ELR (cell line): ENCODE data around the gene TRDMT1.

Experiments
- DNase-seq: peaks from one replicate; pipeline ENCODE4 v3.0.0-alpha.2; 2015; ENCODE audit warnings: low read depth

The TRDMT1 gene

GRCh38 chr10:17231788-17232187, 30.3 kb upstream of the TRDMT1 start:
- DNase-seq: no peak

GRCh38 chr10:17229967-17230682, 28.7 kb upstream of the TRDMT1 start:
- peak; percentile 77 for DNase-seq

- DNase-seq: no peak
Observed at GRCh38 chr10:17229717-17229966, 28.2 kb upstream of the TRDMT1 start.

DNA sequence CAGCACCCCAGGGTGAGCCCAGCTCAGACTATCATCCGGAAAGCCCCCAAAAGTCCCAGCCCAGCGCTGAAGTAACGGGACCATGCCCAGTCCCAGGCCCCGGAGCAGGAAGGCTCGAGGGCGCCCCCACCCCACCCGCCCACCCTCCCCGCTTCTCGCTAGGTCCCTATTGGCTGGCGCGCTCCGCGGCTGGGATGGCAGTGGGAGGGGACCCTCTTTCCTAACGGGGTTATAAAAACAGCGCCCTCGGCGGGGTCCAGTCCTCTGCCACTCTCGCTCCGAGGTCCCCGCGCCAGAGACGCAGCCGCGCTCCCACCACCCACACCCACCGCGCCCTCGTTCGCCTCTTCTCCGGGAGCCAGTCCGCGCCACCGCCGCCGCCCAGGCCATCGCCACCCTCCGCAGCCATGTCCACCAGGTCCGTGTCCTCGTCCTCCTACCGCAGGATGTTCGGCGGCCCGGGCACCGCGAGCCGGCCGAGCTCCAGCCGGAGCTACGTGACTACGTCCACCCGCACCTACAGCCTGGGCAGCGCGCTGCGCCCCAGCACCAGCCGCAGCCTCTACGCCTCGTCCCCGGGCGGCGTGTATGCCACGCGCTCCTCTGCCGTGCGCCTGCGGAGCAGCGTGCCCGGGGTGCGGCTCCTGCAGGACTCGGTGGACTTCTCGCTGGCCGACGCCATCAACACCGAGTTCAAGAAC, 27.7 kb upstream of the TRDMT1 start:
- DNase-seq: peak; percentile 93

DNA sequence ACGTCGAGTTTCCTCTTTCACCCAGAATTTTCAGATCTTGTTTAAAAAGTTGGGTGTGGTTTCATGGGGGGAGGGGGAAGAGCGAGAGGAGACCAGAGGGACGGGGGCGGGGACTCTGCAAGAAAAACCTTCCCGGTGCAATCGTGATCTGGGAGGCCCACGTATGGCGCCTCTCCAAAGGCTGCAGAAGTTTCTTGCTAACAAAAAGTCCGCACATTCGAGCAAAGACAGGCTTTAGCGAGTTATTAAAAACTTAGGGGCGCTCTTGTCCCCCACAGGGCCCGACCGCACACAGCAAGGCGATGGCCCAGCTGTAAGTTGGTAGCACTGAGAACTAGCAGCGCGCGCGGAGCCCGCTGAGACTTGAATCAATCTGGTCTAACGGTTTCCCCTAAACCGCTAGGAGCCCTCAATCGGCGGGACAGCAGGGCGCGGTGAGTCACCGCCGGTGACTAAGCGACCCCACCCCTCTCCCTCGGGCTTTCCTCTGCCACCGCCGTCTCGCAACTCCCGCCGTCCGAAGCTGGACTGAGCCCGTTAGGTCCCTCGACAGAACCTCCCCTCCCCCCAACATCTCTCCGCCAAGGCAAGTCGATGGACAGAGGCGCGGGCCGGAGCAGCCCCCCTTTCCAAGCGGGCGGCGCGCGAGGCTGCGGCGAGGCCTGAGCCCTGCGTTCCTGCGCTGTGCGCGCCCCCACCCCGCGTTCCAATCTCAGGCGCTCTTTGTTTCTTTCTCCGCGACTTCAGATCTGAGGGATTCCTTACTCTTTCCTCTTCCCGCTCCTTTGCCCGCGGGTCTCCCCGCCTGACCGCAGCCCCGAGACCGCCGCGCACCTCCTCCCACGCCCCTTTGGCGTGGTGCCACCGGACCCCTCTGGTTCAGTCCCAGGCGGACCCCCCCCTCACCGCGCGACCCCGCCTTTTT, 26.9 kb upstream of the TRDMT1 start, which contains the start of gene VIM:
TSS of gene VIM (plus strand) at position 151 of the 925 bp plus-strand sequence. CDS start 1,182 bp downstream, outside the sequence.
- peak; percentile 99 for DNase-seq

GRCh38 chr10:17227367-17228090, 26.1 kb upstream of the TRDMT1 start:
- peak; percentile 72 for DNase-seq

DNA sequence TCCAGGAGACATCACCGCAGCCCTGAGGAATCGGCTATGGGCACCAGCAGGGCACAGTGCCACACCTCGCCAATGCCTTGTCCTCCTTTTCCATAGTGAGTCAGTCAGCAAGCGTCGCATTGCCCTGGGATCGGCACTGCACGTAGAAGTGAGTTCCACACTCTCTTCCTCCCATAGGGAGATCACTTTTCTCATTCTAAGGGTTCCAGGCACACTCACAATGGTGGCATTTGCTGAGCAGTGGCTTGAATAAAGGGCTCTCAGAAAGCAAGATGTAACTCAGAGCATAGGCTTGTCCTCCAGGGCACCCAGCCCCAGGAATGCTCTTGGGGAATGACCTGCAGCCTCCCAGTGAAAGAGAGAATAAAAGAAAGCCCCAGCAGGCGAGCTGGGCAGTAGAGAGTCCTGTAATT, 25.4 kb upstream of the TRDMT1 start:
- no peak for DNase-seq

DNA sequence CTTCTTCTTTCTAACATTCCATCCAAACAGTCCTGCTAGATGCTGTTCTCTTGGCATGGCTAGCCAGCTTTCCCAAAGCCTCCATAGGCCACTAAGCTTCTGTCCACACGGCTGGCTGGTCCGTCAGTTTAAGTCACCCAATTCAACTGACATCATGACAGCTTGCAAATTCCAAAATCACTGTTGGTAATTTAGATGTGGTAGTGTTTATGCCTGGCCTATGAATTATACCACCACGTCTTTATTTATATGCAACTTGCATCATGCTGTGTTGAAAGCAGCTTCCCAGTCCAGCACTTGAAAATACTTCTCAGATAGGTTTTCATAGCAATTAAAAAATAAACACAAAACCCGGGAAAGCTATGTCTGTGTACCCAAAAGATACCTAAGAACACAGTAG, 24.3 kb upstream of the TRDMT1 start:
- DNase-seq: no peak

DNA sequence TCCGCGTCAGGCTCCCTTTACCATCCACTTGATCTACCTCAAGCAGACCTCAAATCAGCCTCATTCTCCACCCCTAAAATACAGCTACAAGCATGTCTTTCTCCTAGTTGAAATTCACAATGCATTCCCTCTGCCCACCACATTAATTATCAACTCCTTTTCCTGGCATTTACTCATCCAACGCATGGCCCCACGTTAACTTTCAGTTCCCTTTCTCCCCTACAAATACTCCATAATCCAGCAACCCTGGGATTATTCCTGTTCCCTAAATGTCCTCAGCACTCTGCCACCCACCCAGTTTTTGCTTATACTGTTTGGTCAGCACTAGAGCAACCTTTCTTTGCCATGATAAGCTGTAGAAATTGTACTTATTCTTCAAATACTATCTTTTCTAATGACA, 20.9 kb upstream of the TRDMT1 start:
- DNase-seq: no peak

GRCh38 chr10:17220652-17221100, 19.2 kb upstream of the TRDMT1 start:
- DNase-seq: peak; percentile 23

DNA sequence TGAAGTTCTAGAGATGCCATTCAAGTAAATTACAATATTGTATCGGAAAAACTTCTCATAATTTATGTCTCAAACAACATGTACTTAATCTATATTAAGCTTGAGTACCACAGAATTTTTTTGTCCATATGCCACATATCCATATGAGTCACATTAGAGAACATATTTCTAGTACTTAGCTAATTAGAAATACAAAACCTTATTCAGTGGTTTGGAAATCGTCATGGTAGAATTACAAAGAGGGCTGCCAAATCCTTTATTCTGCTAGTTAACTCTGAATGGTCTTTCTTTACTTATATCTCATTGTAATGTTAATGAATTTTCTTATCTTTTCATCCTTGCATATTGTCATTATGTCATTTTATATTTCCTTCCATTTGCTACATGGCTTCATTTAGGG, 17.6 kb upstream of the TRDMT1 start:
- peak; percentile 78 for DNase-seq

DNA sequence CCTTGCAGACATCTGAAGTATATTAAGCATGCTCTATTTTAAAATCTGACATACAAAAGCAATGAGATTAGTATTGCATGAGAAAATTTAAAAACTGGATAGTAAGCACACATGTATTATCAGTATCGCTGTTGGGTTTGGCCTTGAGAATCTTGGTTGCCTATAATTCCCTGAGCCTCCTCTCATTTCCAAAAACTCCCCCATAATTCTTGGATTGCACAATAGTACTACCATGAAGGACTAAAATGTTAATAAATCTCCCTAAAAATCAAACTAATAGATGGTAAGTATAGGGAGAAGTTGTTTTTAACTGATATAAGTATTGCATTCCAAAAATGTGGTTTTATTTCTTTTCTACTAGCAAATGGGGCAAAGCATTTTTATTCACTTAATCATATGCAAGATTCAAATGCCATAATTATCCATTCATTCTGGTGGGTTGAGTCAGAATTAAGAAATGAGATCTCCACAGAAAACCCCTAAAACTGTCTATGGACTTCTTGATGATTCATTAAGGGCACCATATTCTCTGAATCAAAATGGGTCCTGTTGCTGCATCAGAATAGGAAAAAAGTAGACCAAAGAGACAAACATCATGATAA, 16.3 kb upstream of the TRDMT1 start:
- peak; percentile 96 for DNase-seq

DNA sequence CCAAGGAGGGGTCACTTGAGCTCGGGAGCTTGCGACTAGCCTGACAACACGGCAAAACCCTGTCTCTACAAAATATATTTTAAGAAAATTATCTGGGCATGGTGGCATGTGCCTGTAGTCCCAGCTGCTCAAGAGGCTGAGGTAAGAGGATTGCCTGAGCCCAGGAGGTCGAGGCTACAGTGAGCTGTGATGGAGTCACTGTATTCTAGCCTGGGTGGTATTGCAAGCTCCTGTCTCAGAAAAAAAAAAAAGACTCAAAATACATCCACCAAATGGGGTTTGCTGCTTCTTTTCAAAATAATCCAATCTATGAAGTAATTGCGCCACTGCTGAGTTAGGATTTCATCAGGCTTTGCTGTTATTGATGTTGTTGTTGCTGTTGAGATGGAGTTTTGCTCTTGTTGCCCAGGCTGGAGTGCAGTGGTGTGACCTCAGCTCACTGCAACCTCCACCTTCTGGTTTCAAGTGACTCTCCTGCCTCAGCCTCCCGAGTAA, 15.5 kb upstream of the TRDMT1 start:
- peak; percentile 33 for DNase-seq

DNA sequence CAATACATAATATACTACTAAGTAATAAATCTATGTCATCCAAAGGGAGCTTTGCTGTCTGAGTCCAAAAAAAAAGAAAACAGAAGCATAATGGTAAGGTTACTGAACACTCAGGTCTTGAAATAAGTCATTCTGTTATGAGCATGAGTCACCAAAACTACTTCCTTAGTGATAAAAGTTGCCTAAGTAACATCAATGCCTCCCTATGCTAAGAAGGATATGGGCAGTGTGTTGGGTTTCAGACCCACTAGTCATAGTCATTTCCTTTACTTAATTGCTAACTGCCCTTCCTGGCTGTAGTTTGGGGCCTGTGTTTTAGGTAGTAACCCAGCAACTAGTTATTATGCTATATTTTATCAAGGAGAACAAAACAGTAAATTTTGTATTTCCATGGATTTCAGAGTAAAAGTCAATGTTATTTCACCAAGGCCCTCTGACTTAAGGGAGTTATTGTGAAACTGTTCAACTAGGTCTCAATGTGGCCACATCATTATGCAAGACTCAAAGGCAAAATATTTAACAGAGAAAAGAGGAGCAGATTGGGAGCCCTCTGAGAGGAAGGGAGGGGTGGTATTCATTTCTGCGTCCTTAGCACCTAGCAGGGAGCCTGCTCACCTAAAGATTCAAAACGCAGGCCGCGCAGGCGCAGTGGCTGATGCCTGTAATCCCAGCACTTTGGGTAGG, 14.9 kb upstream of the TRDMT1 start:
- DNase-seq: peak; percentile 100

DNA sequence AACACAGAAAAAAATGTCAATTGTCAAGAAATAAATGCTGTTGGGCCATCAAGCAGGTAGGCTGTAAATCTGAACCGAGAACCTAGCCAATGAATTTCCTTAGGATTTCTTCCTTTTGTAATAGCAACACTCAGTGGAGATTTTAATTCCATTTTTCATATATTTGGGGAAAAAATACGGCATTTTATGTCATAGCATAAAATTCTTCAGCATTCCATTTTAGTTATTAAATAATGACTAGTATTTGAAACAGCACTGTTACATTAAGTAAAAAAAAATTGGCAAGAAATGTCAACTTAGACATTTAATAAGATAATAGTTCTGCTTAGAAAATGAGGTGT, 14.3 kb upstream of the TRDMT1 start:
- no peak for DNase-seq

- peak; percentile 97 for DNase-seq
Observed at GRCh38 chr10:17214971-17215781, 13.7 kb upstream of the TRDMT1 start.

GRCh38 chr10:17214526-17214925, 13.1 kb upstream of the TRDMT1 start:
- peak; percentile 40 for DNase-seq

GRCh38 chr10:17213646-17214349, 12.3 kb upstream of the TRDMT1 start:
- peak; percentile 79 for DNase-seq

DNA sequence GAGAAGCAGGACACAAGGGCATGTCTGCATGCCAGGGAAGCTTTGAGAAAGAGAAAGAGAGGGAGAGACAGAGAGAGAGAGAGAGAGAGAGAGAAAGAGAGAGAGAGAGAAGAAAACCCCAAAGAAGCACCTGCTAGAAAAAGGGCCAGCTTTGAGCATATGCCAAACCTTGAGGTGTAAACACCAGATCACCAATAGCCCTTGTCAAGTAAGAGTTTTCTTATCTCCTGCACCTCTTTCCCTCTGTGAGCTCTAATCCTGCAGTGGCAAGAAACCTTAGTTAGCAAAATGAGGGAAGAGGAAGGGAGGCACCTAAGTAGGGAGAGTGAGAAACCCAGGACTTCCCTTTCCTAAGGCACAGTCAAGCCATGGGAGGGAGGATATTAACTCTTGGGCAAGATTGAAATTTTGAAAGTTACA, 11.3 kb upstream of the TRDMT1 start:
- no peak for DNase-seq
